ENCODE data around the gene HES4.

Gene HES4

DNA sequence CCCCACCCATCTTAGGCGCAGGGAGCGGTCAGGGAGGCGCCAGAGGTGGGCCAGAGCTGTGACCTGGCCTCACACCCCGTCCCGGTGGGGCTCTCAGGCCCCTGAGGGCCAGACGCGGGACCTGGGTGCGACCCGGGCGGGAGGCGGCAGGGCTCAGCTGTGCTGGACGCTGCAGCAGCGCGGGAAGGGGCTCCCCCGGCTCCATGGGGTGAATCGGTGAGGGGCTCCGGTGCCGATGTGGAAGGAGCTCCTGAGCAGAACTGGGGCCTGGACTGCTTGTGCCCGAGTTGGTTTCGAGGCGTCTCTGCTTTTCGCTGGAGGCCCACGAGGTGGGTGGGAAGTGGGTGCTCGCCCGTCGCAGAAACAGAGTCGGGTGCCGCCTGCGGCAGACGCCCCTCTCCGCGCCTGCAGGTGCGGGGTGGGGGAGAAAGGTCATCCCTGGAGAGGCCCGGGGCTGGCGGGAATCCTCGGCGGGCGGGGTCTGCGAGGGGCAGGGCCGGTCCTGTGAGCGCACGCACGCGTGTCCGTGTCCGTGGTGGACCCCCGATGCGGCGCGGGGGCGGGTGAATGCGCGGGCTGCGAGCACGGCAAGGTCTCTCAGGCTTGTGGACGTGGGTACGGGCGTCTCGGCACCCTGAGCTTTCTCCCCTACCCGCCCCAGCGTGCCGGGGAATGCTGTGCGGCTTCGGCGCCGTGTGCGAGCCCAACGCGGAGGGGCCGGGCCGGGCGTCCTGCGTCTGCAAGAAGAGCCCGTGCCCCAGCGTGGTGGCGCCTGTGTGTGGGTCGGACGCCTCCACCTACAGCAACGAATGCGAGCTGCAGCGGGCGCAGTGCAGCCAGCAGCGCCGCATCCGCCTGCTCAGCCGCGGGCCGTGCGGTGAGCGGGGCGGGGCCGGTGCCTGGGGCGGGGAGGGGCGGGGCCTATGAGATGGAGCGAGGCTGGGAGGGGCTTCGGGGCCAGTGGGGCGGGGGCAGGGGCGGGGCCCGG is 40.4 kb upstream of the HES4 start:
- H3K4me3 ChIP-seq (ENCODE audit: control insufficient read depth in 1 of 7, extremely low read depth in 1 of 7, insufficient read depth in 4 of 7, low read depth in 2 of 7, low read length in 6 of 7) = peak overlapping the region in 6 of 7 experiments; percentile 15 to 69 (median 56)
- ChIA-PET CTCF (interaction anchor here (1.3 to 4.4 kb wide), 7 partner anchors 14 to 251 kb away, joined by 3 to 26 read pairs (median 5); no protein-coding TSS in a partner anchor), POLR2A (interaction anchor here (1.6 kb wide), 1 partner anchor 24 kb away, joined by 7 read pairs; no protein-coding TSS in a partner anchor)
- H3K36me3 ChIP-seq (ENCODE audit: control insufficient read depth in 4 of 4, insufficient read depth in 4 of 4, low read length in 3 of 4) = no peaks in the 10 kb centered on the region
- H3K9me3 ChIP-seq (ENCODE audit: control extremely low read depth in 1 of 5, control insufficient read depth in 4 of 5, insufficient read depth in 2 of 5, low read depth in 1 of 5, low read length in 4 of 5) = peaks cover 0 to 3% (median 0%) of the 10 kb centered on the region in 5 experiments
- DNase-seq = peak; percentile 84 to 88 (median 87)
- no peak overlapping the region for H3K27ac ChIP-seq (ENCODE audit: insufficient read depth in 1 of 2, low read depth in 1 of 2, low read length in 2 of 2, poor library complexity in 1 of 2, severe bottlenecking in 2 of 2)
- H3K27me3 ChIP-seq (replicated peaks in 2 of 5; ENCODE audit: control insufficient read depth in 4 of 5, insufficient read depth in 5 of 5, low read length in 4 of 5) = peaks cover 0 to 53% (median 12%) of the 10 kb centered on the region in 5 experiments
- H3K4me1 ChIP-seq (ENCODE audit: control extremely low read depth in 1 of 4, control insufficient read depth in 4 of 4, insufficient read depth in 4 of 4, low read length in 3 of 4) = peaks cover 0 to 28% (median 25%) of the 10 kb centered on the region in 4 experiments
- under 1% methylated on average over 63 of the region's 99 CpGs for WGBS (ENCODE audit: insufficient coverage)

GRCh38 chr1:1039145-1039910 is 39.4 kb upstream of the HES4 start:
- 0% methylated on average over 10 of the region's 17 CpGs for WGBS (ENCODE audit: insufficient coverage)
- DNase-seq = peak; percentile 35 to 85 (median 82)
- H3K9me3 ChIP-seq (ENCODE audit: control extremely low read depth in 1 of 5, control insufficient read depth in 4 of 5, insufficient read depth in 2 of 5, low read depth in 1 of 5, low read length in 4 of 5) = peaks cover 0 to 3% (median 0%) of the 10 kb centered on the region in 5 experiments
- H3K27ac ChIP-seq (ENCODE audit: insufficient read depth in 1 of 2, low read depth in 1 of 2, low read length in 2 of 2, poor library complexity in 1 of 2, severe bottlenecking in 2 of 2) = no peak overlapping the region
- CTCF ChIA-PET = interaction anchor here (1.3 to 4.4 kb wide), 9 partner anchors 15 to 252 kb away, joined by 3 to 26 read pairs (median 5); no protein-coding TSS in a partner anchor
- H3K36me3 ChIP-seq (ENCODE audit: control insufficient read depth in 4 of 4, insufficient read depth in 4 of 4, low read length in 3 of 4) = no peaks in the 10 kb centered on the region
- peak overlapping the region in 2 of 7 experiments; percentile 53 to 63 for H3K4me3 ChIP-seq (ENCODE audit: control insufficient read depth in 1 of 7, extremely low read depth in 1 of 7, insufficient read depth in 4 of 7, low read depth in 2 of 7, low read length in 6 of 7)
- H3K27me3 ChIP-seq (replicated peaks in 2 of 5; ENCODE audit: control insufficient read depth in 4 of 5, insufficient read depth in 5 of 5, low read length in 4 of 5) = peaks cover 0 to 62% (median 15%) of the 10 kb centered on the region in 5 experiments
- POLR2A ChIA-PET = no interaction called here
- peaks cover 0 to 30% (median 28%) of the 10 kb centered on the region in 4 experiments for H3K4me1 ChIP-seq (ENCODE audit: control extremely low read depth in 1 of 4, control insufficient read depth in 4 of 4, insufficient read depth in 4 of 4, low read length in 3 of 4)

DNA sequence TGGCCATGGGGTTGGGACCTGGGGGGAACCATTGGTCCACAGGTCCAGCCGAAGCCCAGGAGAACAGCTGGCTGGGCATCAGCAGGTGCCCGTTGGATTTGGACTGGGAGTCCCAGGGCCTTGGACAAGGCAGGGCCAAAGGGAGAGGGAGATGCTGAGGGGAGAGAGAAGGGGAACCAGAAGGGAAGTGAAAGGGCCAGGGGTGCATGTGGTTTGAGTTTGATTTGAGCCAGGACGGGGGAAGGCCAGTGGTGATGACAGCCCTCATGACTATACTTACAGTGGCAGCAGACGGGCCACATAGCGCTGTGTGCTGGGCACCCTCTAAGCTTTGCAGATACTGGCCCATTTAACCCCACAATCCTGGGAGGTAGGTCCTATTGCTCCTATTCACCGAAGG is 38.8 kb upstream of the HES4 start:
- DNase-seq = peak; percentile 32 to 73 (median 71)
- Histone ChIP-seq H3K4me3 (ENCODE audit: control insufficient read depth in 1 of 7, extremely low read depth in 1 of 7, insufficient read depth in 4 of 7, low read depth in 2 of 7, low read length in 6 of 7) (no peak overlapping the region), H3K36me3 (ENCODE audit: control insufficient read depth in 4 of 4, insufficient read depth in 4 of 4, low read length in 3 of 4) (no peaks in the 10 kb centered on the region), H3K27ac (ENCODE audit: insufficient read depth in 1 of 2, low read depth in 1 of 2, low read length in 2 of 2, poor library complexity in 1 of 2, severe bottlenecking in 2 of 2) (no peak overlapping the region), H3K9me3 (ENCODE audit: control extremely low read depth in 1 of 5, control insufficient read depth in 4 of 5, insufficient read depth in 2 of 5, low read depth in 1 of 5, low read length in 4 of 5) (peaks cover 0 to 3% (median 0%) of the 10 kb centered on the region in 5 experiments), H3K4me1 (ENCODE audit: control extremely low read depth in 1 of 4, control insufficient read depth in 4 of 4, insufficient read depth in 4 of 4, low read length in 3 of 4) (peaks cover 0 to 36% (median 34%) of the 10 kb centered on the region in 4 experiments), H3K27me3 (replicated peaks in 2 of 5; ENCODE audit: control insufficient read depth in 4 of 5, insufficient read depth in 5 of 5, low read length in 4 of 5) (peaks cover 0 to 69% (median 17%) of the 10 kb centered on the region in 5 experiments)
- ChIA-PET CTCF (interaction anchor here (1.5 to 4.4 kb wide), 7 partner anchors 15 to 213 kb away, joined by 4 to 26 read pairs (median 6); no protein-coding TSS in a partner anchor), POLR2A (no interaction called here)
- WGBS (ENCODE audit: insufficient coverage) = 68% methylated on average over 6 of the region's 6 CpGs

DNA sequence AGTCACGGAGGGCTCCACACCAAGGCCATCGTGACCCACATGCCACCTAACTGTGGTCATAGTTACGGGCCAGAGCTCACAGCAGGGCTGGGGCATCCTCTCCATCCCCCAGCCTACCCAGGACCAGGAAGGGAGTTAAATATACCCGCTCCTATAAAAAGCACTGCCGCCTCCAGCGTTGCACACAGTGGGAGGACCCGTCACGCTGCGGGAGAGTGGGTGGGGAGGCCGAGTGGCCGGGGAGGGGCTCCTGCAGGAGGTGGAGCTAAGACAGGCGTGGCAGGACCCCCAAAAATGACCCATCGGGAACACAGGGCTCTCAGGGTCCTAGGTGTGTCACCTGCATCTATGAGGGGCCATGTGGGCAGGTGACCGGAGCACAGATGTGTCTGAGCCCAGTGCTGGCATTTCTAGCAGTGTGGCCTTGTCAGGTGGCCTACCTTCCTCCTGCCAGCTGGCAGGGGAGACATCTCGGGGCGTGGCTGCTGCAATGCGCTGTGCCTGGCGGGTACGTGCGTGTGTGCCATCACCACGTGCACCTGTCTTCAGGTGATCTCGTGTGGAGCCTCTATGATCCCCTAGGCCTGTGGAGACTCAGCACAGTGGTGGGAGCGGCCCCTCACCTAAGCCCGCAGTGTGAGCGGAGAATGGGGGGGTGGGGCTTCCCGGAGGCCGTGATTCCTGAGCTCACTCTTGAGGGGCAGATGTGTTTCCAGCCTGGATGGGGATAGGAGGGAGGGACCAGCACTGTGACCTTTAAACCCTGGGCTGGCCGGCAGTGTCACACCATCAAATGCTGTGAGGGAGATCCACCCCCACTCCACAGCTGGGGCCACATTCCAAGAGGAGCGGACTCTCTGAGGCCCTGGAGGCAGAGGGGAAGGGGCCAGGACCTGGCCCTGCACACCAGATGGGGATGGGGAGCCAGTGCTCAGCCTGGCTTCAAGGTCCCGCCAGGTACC is 37.8 kb upstream of the HES4 start:
- H3K9me3 ChIP-seq (ENCODE audit: control extremely low read depth in 1 of 5, control insufficient read depth in 4 of 5, insufficient read depth in 2 of 5, low read depth in 1 of 5, low read length in 4 of 5) = peaks cover 0 to 1% (median 0%) of the 10 kb centered on the region in 5 experiments
- 91% methylated on average over 27 of the region's 30 CpGs for WGBS (ENCODE audit: insufficient coverage)
- no peak overlapping the region for H3K27ac ChIP-seq (ENCODE audit: insufficient read depth in 1 of 2, low read depth in 1 of 2, low read length in 2 of 2, poor library complexity in 1 of 2, severe bottlenecking in 2 of 2)
- peaks cover 0 to 44% (median 40%) of the 10 kb centered on the region in 4 experiments for H3K4me1 ChIP-seq (ENCODE audit: control extremely low read depth in 1 of 4, control insufficient read depth in 4 of 4, insufficient read depth in 4 of 4, low read length in 3 of 4)
- ChIA-PET POLR2A (no interaction called here), CTCF (interaction anchor here (1.8 to 4.4 kb wide), 5 partner anchors 23 to 214 kb away, joined by 5 to 26 read pairs (median 6); no protein-coding TSS in a partner anchor)
- H3K36me3 ChIP-seq (ENCODE audit: control insufficient read depth in 4 of 4, insufficient read depth in 4 of 4, low read length in 3 of 4) = no peaks in the 10 kb centered on the region
- H3K4me3 ChIP-seq (ENCODE audit: control insufficient read depth in 1 of 7, extremely low read depth in 1 of 7, insufficient read depth in 4 of 7, low read depth in 2 of 7, low read length in 6 of 7) = no peak overlapping the region
- peaks cover 0 to 78% (median 17%) of the 10 kb centered on the region in 5 experiments for H3K27me3 ChIP-seq (replicated peaks in 2 of 5; ENCODE audit: control insufficient read depth in 4 of 5, insufficient read depth in 5 of 5, low read length in 4 of 5)
- DNase-seq = no peak

- CTCF ChIA-PET = interaction anchor here (0.6 to 1.4 kb wide), 4 partner anchors 13 to 87 kb away, joined by 3 to 4 read pairs (median 4); no protein-coding TSS in a partner anchor
- 89% methylated on average over 16 of the region's 19 CpGs for WGBS (ENCODE audit: insufficient coverage)
- H3K9me3 ChIP-seq (ENCODE audit: control extremely low read depth in 1 of 5, control insufficient read depth in 4 of 5, insufficient read depth in 2 of 5, low read depth in 1 of 5, low read length in 4 of 5) = no peaks in the 10 kb centered on the region
- POLR2A ChIA-PET = no interaction called here
- H3K27ac ChIP-seq (ENCODE audit: insufficient read depth in 1 of 2, low read depth in 1 of 2, low read length in 2 of 2, poor library complexity in 1 of 2, severe bottlenecking in 2 of 2) = no peak overlapping the region
- no peak for DNase-seq
- H3K27me3 ChIP-seq (replicated peaks in 2 of 5; ENCODE audit: control insufficient read depth in 4 of 5, insufficient read depth in 5 of 5, low read length in 4 of 5) = peaks cover 0 to 93% (median 17%) of the 10 kb centered on the region in 5 experiments
- peaks cover 0 to 43% (median 40%) of the 10 kb centered on the region in 4 experiments for H3K4me1 ChIP-seq (ENCODE audit: control extremely low read depth in 1 of 4, control insufficient read depth in 4 of 4, insufficient read depth in 4 of 4, low read length in 3 of 4)
- no peak overlapping the region for H3K4me3 ChIP-seq (ENCODE audit: control insufficient read depth in 1 of 7, extremely low read depth in 1 of 7, insufficient read depth in 4 of 7, low read depth in 2 of 7, low read length in 6 of 7)
- no peaks in the 10 kb centered on the region for H3K36me3 ChIP-seq (ENCODE audit: control insufficient read depth in 4 of 4, insufficient read depth in 4 of 4, low read length in 3 of 4)
These were observed 35.5 kb upstream of the HES4 start for GRCh38 chr1:1035291-1035943.

- ChIA-PET CTCF (no interaction called here), POLR2A (no interaction called here)
- Histone ChIP-seq H3K4me1 (ENCODE audit: control extremely low read depth in 1 of 4, control insufficient read depth in 4 of 4, insufficient read depth in 4 of 4, low read length in 3 of 4) (peaks cover 0 to 33% (median 30%) of the 10 kb centered on the region in 4 experiments), H3K27ac (ENCODE audit: insufficient read depth in 1 of 2, low read depth in 1 of 2, low read length in 2 of 2, poor library complexity in 1 of 2, severe bottlenecking in 2 of 2) (no peak overlapping the region), H3K27me3 (replicated peaks in 2 of 5; ENCODE audit: control insufficient read depth in 4 of 5, insufficient read depth in 5 of 5, low read length in 4 of 5) (peaks cover 0 to 83% (median 11%) of the 10 kb centered on the region in 5 experiments), H3K4me3 (ENCODE audit: control insufficient read depth in 1 of 7, extremely low read depth in 1 of 7, insufficient read depth in 4 of 7, low read depth in 2 of 7, low read length in 6 of 7) (no peak overlapping the region), H3K9me3 (ENCODE audit: control extremely low read depth in 1 of 5, control insufficient read depth in 4 of 5, insufficient read depth in 2 of 5, low read depth in 1 of 5, low read length in 4 of 5) (no peaks in the 10 kb centered on the region), H3K36me3 (ENCODE audit: control insufficient read depth in 4 of 4, insufficient read depth in 4 of 4, low read length in 3 of 4) (no peaks in the 10 kb centered on the region)
- 28% methylated on average over 26 of the region's 30 CpGs for WGBS (ENCODE audit: insufficient coverage)
- DNase-seq = peak in 2 of 3 donors; percentile 59 to 60
These were observed 34.5 kb upstream of the HES4 start for GRCh38 chr1:1034439-1034781.
